ENCODE results near the gene RALGDS. TPM values are rescaled to one million over a fixed set of nuclear protein-coding genes. Genes with fewer than 3 reads are reported as not detected.

RALGDS gene
- total RNA-seq, 1 experiment from 2014 or later = 25.8 TPM

GRCh38 chr9:133090187-133090586 is 30.9 kb downstream of the RALGDS start:
- no peaks in the 10 kb centered on the region for H3K9me3 ChIP-seq (ENCODE audit: control insufficient read depth, insufficient read depth, low read depth, low read length)
- H3K27ac ChIP-seq (ENCODE audit: low read length) = no peak overlapping the region
- in situ Hi-C loops (cut with HindIII; ENCODE audit: low pct_unique_long_range_greater_than_20kb, low sequenced_read_pairs) = no loop called here
- no peak for DNase-seq (ENCODE audit: low read depth, low spot score)
- ATAC-seq = no peak
- no TSS peak for BruUV-seq (replicated peaks)
- ChIA-PET POLR2A (no interaction called here), CTCF (no interaction called here)
- intact Hi-C loops (cut with micrococcal nuclease; ENCODE audit: unreplicated experiment) = no loop called here
- H3K4me3 ChIP-seq (ENCODE audit: low read depth in 2 of 2, low read length in 2 of 2) = no peak overlapping the region
- H3K4me1 ChIP-seq (ENCODE audit: control insufficient read depth, insufficient read depth, low read length) = no peaks in the 10 kb centered on the region
- TF ChIP-seq SIN3A (IDR thresholded peaks at IDR 0.05; ENCODE audit: borderline replicate concordance, insufficient read depth, low read depth, low read length) (no peak), CTCF (IDR thresholded peaks at IDR 0.05) (no peak), REST (IDR thresholded peaks at IDR 0.05; ENCODE audit: insufficient read depth in 1 of 2, low read depth in 2 of 2, low read length in 1 of 2) (no peak), TCF7L2 (IDR thresholded peaks at IDR 0.05; ENCODE audit: low read depth, low read length) (no peak), POLR2AphosphoS5 (IDR thresholded peaks at IDR 0.05; ENCODE audit: low read depth, low read length) (no peak)
- H3K27me3 ChIP-seq (ENCODE audit: control insufficient read depth, insufficient read depth, low read length) = no peaks in the 10 kb centered on the region
- no peaks in the 10 kb centered on the region for H3K36me3 ChIP-seq (ENCODE audit: control insufficient read depth, insufficient read depth, low read length)

- ATAC-seq (no peak), DNase-seq (ENCODE audit: low read depth, low spot score) (no peak)
- Histone ChIP-seq H3K4me3 (ENCODE audit: low read depth in 2 of 2, low read length in 2 of 2) (no peak overlapping the region), H3K27ac (ENCODE audit: low read length) (no peak overlapping the region), H3K27me3 (ENCODE audit: control insufficient read depth, insufficient read depth, low read length) (no peaks in the 10 kb centered on the region), H3K9me3 (ENCODE audit: control insufficient read depth, insufficient read depth, low read depth, low read length) (no peaks in the 10 kb centered on the region), H3K4me1 (ENCODE audit: control insufficient read depth, insufficient read depth, low read length) (no peaks in the 10 kb centered on the region), H3K36me3 (ENCODE audit: control insufficient read depth, insufficient read depth, low read length) (no peaks in the 10 kb centered on the region)
- intact Hi-C loops (cut with micrococcal nuclease; ENCODE audit: unreplicated experiment) (no loop called here), in situ Hi-C loops (cut with HindIII; ENCODE audit: low pct_unique_long_range_greater_than_20kb, low sequenced_read_pairs) (no loop called here)
- no TSS peak for BruUV-seq (replicated peaks)
- CTCF ChIA-PET = no interaction called here
- TF ChIP-seq POLR2AphosphoS5 (IDR thresholded peaks at IDR 0.05; ENCODE audit: low read depth, low read length) = no peak
- no peak for TF ChIP-seq CTCF (IDR thresholded peaks at IDR 0.05)
- TF ChIP-seq TCF7L2 (IDR thresholded peaks at IDR 0.05; ENCODE audit: low read depth, low read length) = no peak
- no peak for TF ChIP-seq SIN3A (IDR thresholded peaks at IDR 0.05; ENCODE audit: borderline replicate concordance, insufficient read depth, low read depth, low read length)
- TF ChIP-seq REST (IDR thresholded peaks at IDR 0.05; ENCODE audit: insufficient read depth in 1 of 2, low read depth in 2 of 2, low read length in 1 of 2) = no peak
- POLR2A ChIA-PET = no interaction called here
Measured at GRCh38 chr9:133089271-133089671, 31.8 kb downstream of the RALGDS start.
